PC-9 (cell line): ENCODE results near the gene SNX1. TPM values are rescaled to one million over a fixed set of nuclear protein-coding genes. Genes with fewer than 3 reads are reported as not detected.
A peak's percentile ranks its signal among the peaks of the same experiment; 100 is the strongest.

Experiments
- BruUV-seq: library from RNA; stranded (reverse); fragments of 400-500 nt; replicated peaks from 2 replicates; lab custom pipeline; 2021; lab: Mats Ljungman, UMichigan
- CTCF ChIA-PET: fragments of 300-600 bp; sonication (Branson Sonifier 250); formaldehyde crosslinking; loops from one replicate; lab custom pipeline; 2022; ENCODE audit warnings: antibody characterized with exemption; lab: Charles Lee
- POLR2A ChIA-PET: fragments of 300-600 bp; sonication (Branson Sonifier 250); formaldehyde crosslinking; loops from one replicate; lab custom pipeline; 2022; ENCODE audit warnings: antibody characterized with exemption; ENCODE audit not compliant: unreplicated experiment; lab: Charles Lee
- DNase-seq, 2 experiments: peaks; one replicate each; pipeline versions ENCODE4 v3.0.0 to v3.0.0-alpha.2; 2015 to 2022; ENCODE audit warnings: mixed read lengths in 1 of 2
- H2AFZ ChIP-seq: fragments of 200-600 bp; sonication (generic); 2 replicates; pipeline ENCODE4 v1.8.1; 2017; ENCODE audit warnings: antibody characterized with exemption
- H3F3A ChIP-seq: fragments of 200-600 bp; sonication (generic); 2 replicates; pipeline ENCODE4 v1.8.1; 2017; ENCODE audit warnings: antibody characterized with exemption, mild to moderate bottlenecking, low read depth; ENCODE audit not compliant: insufficient read depth
- H3K27ac ChIP-seq: fragments of 200-600 bp; sonication (generic); 2 replicates; pipeline ENCODE4 v1.6.1; 2016; ENCODE audit warnings: mixed run types
- H3K27me3 ChIP-seq: fragments of 200-600 bp; sonication (generic); 2 replicates; pipeline ENCODE4 v1.6.1; 2016; ENCODE audit warnings: low read depth, mixed run types; ENCODE audit not compliant: insufficient read depth
- H3K36me3 ChIP-seq: fragments of 200-600 bp; sonication (generic); 2 replicates; pipeline ENCODE4 v1.6.1; 2016; ENCODE audit warnings: low read depth, mixed run types
- H3K4me1 ChIP-seq: fragments of 200-600 bp; sonication (generic); replicated peaks from 2 replicates; pipeline ENCODE4 v1.6.1; 2016; ENCODE audit warnings: mixed run types; ENCODE audit not compliant: insufficient read depth
- H3K4me2 ChIP-seq: fragments of 200-600 bp; sonication (generic); 2 replicates; pipeline ENCODE4 v1.6.1; 2017; ENCODE audit warnings: mixed run types
- H3K4me3 ChIP-seq: fragments of 200-600 bp; sonication (generic); 2 replicates; pipeline ENCODE4 v1.6.1; 2016; ENCODE audit warnings: mixed run types
- H3K79me2 ChIP-seq: fragments of 200-600 bp; sonication (generic); 2 replicates; pipeline ENCODE4 v1.6.1; 2017; ENCODE audit warnings: low read depth, mixed run types
- H3K9me2 ChIP-seq: fragments of 200-600 bp; sonication (generic); 2 replicates; pipeline ENCODE4 v1.8.1; 2017; ENCODE audit warnings: mild to moderate bottlenecking; ENCODE audit not compliant: insufficient read depth
- H3K9me3 ChIP-seq: fragments of 200-600 bp; sonication (generic); 2 replicates; pipeline ENCODE4 v1.8.1; 2016; ENCODE audit warnings: low read depth; ENCODE audit not compliant: insufficient read depth
- H4K20me1 ChIP-seq: fragments of 200-600 bp; sonication (generic); 2 replicates; pipeline ENCODE4 v1.8.1; 2017; ENCODE audit not compliant: insufficient read depth
- CTCF ChIP-seq: fragments of 200-600 bp; sonication (generic); conservative IDR thresholded peaks from 2 replicates; pipeline ENCODE4 v1.6.1; 2017; ENCODE audit warnings: mixed run types, antibody characterized with exemption, mild to moderate bottlenecking, moderate library complexity
- EZH2 ChIP-seq: fragments of 200-600 bp; sonication (generic); IDR thresholded peaks from 2 replicates; pipeline ENCODE4 v1.8.0; 2017; ENCODE audit warnings: antibody characterized with exemption, low read depth
- intact Hi-C: fragments of 100-400 bp; cut with micrococcal nuclease; formaldehyde crosslinking; loops from one replicate; pipeline ENCODE4 v1.10.0; 2022; ENCODE audit not compliant: unreplicated experiment
- total RNA-seq: library from RNA; stranded (reverse); gene quantifications from 2 replicates; pipeline ENCODE4 v1.2.3, GENCODE V29; 2021

The SNX1 gene
- total RNA-seq, 1 experiment from 2014 or later = 114 TPM

- H2AFZ ChIP-seq = no peak overlapping the region
- no peak overlapping the region for H3K4me2 ChIP-seq
- ChIA-PET POLR2A (interaction anchor here (0.7 kb wide), 1 partner anchor 466 kb away, joined by 4 read pairs; no protein-coding TSS in a partner anchor), CTCF (interaction anchor here (0.6 to 3.7 kb wide), 4 partner anchors 315 to 458 kb away, joined by 3 to 31 read pairs (median 4); no protein-coding TSS in a partner anchor)
- H3K4me3 ChIP-seq = no peak overlapping the region
- DNase-seq = peak in 1 of 2 experiments; percentile 59
- no peaks in the 10 kb centered on the region for H3K27me3 ChIP-seq
- no peak overlapping the region for H3K27ac ChIP-seq
- no peak for TF ChIP-seq EZH2
- TF ChIP-seq CTCF = peak; percentile 80
- H3K9me3 ChIP-seq = no peaks in the 10 kb centered on the region
- no peaks in the 10 kb centered on the region for H4K20me1 ChIP-seq
- intact Hi-C loops = loop anchor here (1.0 to 10.0 kb wide), 6 partner anchors 121 to 603 kb away; no protein-coding TSS in a partner anchor
- no peaks in the 10 kb centered on the region for H3K9me2 ChIP-seq
- H3K36me3 ChIP-seq = no peaks in the 10 kb centered on the region
- no peaks in the 10 kb centered on the region; the same call in 1 of the 2 replicates for H3F3A ChIP-seq
- H3K79me2 ChIP-seq = no peaks in the 10 kb centered on the region
- no peaks in the 10 kb centered on the region for H3K4me1 ChIP-seq
- BruUV-seq = no TSS peak
Measured at GRCh38 chr15:64067564-64068030, 28.2 kb upstream of the SNX1 start.

GRCh38 chr15:64068133-64068532 lies 27.6 kb upstream of the SNX1 start:
- CTCF ChIA-PET = interaction anchor here (0.6 to 3.7 kb wide), 6 partner anchors 28 to 960 kb away, joined by 3 to 31 read pairs (median 4); no protein-coding TSS in a partner anchor
- Histone ChIP-seq H3K27me3 (no peaks in the 10 kb centered on the region), H3K4me2 (no peak overlapping the region), H3K79me2 (no peaks in the 10 kb centered on the region), H3F3A (no peaks in the 10 kb centered on the region; the same call in 1 of the 2 replicates), H2AFZ (no peak overlapping the region), H4K20me1 (no peaks in the 10 kb centered on the region), H3K4me1 (no peaks in the 10 kb centered on the region), H3K4me3 (no peak overlapping the region), H3K9me3 (no peaks in the 10 kb centered on the region), H3K27ac (no peak overlapping the region), H3K36me3 (no peaks in the 10 kb centered on the region), H3K9me2 (no peaks in the 10 kb centered on the region)
- BruUV-seq = no TSS peak
- POLR2A ChIA-PET = interaction anchor here (0.6 kb wide), 1 partner anchor 356 kb away, joined by 3 read pairs; no protein-coding TSS in a partner anchor
- TF ChIP-seq EZH2 (no peak), CTCF (no peak)
- DNase-seq = no peak
- intact Hi-C loops = loop anchor here (5.0 to 10.0 kb wide), 2 partner anchors 176 to 603 kb away; no protein-coding TSS in a partner anchor

GRCh38 chr15:64070106-64070505 lies 25.7 kb upstream of the SNX1 start:
- H3K4me1 ChIP-seq = no peaks in the 10 kb centered on the region
- no peaks in the 10 kb centered on the region for H3K27me3 ChIP-seq
- no peak for TF ChIP-seq EZH2
- H3K79me2 ChIP-seq = no peaks in the 10 kb centered on the region
- H3K36me3 ChIP-seq = no peaks in the 10 kb centered on the region
- intact Hi-C loops = no loop called here
- no peak overlapping the region for H2AFZ ChIP-seq
- BruUV-seq = no TSS peak
- no peak overlapping the region for H3K27ac ChIP-seq
- POLR2A ChIA-PET = interaction anchor here (0.6 kb wide), 1 partner anchor 37 kb away, joined by 8 read pairs; no protein-coding TSS in a partner anchor
- H3K4me2 ChIP-seq = no peak overlapping the region
- no peak for DNase-seq
- H3K4me3 ChIP-seq = no peak overlapping the region
- H3K9me3 ChIP-seq = no peaks in the 10 kb centered on the region
- CTCF ChIA-PET = interaction anchor here (0.6 kb wide), 1 partner anchor 124 kb away, joined by 5 read pairs; no protein-coding TSS in a partner anchor
- no peaks in the 10 kb centered on the region for H3K9me2 ChIP-seq
- H3F3A ChIP-seq = no peaks in the 10 kb centered on the region; the same call in 1 of the 2 replicates
- H4K20me1 ChIP-seq = no peaks in the 10 kb centered on the region
